LNCaP clone FGC (cell line): Measurements from ENCODE around the gene COL18A1.
"Not testable (repeated sequence)": the region's sequence is repeated elsewhere in the genome, so short reads cannot be mapped to it uniquely, and the experiment has no call there.

Source experiments
- DNase-seq: peaks from one replicate; pipeline ENCODE4 v3.0.0-alpha.2; 2011; ENCODE audit warnings: low read depth
- H3K4me3 ChIP-seq: 2 replicates; pipeline ENCODE4 v1.5.1; 2011; ENCODE audit warnings: mild to moderate bottlenecking, low read depth, low read length, control low read depth
- TF ChIP-seq, protein P1 (sequence below): IDR thresholded peaks from 2 replicates; pipeline ENCODE4 v1.5.1; 2012; ENCODE audit warnings: mild to moderate bottlenecking; ENCODE audit not compliant: control insufficient read depth, insufficient read depth; ENCODE audit errors: extremely low read depth

The COL18A1 gene

DNA sequence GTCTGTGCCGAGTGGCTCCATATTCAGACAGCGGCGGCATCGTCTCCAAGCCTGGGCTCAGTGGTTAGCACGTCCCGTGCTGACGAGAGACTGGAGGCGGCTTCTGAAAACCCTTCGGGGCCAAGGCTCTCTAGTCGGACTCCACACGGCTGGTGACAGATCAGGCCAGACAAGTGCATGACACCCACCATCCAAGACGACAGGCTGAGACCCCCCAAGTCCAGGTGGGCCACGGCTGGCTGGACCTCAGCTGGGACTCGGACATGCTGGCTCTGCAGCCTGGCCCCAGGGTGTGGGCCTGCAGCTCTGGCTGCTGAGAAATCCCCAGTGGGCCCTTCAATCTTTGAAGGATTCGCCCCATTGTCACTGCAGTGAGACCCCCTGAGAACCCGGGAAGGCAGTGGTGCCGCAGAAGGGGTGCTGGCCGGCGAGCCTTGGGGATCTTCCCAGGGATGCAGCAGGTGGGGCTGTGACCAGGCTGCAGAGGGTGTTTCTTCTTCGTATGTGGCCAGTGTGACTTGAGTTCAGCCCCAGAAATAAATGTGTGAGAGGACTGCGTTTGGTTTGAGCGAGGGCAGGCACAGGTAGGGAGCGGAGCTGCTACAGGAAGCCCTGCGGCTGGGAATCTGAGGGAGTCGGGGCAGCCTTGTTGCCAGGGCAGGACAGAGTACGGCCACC, 153.2 kb downstream of the COL18A1 start:
- TF ChIP-seq, protein P1, sequence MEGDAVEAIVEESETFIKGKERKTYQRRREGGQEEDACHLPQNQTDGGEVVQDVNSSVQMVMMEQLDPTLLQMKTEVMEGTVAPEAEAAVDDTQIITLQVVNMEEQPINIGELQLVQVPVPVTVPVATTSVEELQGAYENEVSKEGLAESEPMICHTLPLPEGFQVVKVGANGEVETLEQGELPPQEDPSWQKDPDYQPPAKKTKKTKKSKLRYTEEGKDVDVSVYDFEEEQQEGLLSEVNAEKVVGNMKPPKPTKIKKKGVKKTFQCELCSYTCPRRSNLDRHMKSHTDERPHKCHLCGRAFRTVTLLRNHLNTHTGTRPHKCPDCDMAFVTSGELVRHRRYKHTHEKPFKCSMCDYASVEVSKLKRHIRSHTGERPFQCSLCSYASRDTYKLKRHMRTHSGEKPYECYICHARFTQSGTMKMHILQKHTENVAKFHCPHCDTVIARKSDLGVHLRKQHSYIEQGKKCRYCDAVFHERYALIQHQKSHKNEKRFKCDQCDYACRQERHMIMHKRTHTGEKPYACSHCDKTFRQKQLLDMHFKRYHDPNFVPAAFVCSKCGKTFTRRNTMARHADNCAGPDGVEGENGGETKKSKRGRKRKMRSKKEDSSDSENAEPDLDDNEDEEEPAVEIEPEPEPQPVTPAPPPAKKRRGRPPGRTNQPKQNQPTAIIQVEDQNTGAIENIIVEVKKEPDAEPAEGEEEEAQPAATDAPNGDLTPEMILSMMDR, result no peak
- no peak for DNase-seq
- H3K4me3 ChIP-seq, result no peak overlapping the region

DNA sequence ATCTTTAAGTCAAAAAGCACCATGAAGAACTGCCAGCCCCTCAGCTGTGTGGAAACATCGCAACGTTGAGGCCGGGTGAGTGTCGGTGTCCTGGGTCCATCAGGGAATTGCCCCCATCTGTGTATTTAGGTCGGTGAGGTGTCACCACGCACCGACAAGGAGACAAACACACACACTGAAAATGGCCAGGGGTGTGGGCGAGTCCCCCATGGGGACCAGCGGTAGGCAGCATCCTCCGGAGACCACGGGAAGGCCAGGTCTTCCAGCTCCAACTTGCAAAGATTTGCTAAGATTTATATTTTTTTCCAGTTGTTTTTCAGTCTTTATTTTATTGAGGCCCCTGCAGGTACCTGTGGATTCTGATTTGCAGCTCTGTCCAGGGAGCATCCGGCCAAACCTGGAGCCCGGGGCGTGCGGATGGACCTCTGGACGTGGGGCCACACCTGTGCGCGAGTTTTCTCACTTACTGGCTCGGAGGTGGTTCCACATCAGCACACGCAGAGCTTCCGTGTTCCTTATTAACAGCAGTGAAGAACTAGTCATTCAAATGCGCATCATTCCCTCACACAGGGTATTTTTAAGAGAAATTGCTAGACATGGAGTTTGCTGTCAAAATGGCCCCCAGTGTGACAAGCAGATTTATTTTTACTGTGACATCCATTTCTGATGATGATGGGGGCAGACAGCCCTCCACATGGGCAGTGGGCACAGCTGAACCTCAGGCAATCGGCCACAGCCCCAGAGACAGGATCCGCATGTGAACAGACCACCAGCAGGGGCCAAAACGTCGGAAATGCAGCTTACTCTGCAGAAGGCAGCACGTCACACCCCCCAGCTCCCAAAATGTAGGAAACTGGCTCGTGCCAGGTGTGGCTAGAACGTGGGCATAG, 154.5 kb downstream of the COL18A1 start:
- TF ChIP-seq, protein P1, result no peak
- H3K4me3 ChIP-seq, result no peak overlapping the region
- DNase-seq, result no peak

DNA sequence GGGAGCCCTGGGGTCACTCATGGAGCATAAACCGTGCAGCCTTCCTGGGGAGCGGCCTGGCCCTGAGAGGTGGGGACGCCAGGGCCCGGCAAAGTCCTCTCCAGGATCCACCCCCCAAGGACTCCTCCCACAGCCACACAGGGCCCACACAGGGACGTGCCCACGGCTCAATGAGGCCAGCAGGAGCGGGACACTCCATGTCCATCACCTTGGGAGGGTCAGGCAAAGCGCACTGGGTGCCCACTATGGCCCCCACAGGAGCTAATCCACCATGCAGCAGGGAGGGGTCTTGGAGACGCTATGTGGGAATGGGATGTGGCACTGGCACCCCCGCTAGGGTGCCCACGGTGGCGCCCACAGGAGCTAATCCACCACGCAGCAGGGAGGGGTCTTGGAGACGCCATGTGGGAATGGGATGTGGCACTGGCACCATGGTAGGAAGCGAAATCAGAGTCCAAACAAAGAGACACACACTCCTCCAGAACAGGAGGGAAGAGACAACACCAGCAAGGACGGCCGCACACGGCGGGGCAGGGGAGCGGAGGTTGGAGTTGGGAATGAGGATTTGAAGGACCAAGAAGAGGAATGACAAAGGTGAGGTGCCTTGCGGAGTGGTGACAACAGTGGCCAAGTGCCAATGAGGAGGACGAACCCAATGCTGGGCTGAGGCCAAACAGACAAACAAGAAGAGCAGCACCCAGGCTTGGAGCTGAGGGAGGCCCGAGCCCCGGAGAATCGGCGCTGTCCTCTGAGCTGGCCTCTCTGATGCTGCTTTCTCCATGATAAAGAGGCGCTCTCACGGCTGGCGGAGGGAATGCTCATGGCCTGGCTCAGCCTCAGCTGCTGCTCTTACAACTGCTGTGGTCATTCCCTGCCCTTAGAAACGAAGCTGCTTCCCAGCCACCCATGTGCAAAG, 155.4 kb downstream of the COL18A1 start:
- no peak for DNase-seq
- TF ChIP-seq, protein P1, result no peak
- H3K4me3 ChIP-seq, result no peak overlapping the region

DNA sequence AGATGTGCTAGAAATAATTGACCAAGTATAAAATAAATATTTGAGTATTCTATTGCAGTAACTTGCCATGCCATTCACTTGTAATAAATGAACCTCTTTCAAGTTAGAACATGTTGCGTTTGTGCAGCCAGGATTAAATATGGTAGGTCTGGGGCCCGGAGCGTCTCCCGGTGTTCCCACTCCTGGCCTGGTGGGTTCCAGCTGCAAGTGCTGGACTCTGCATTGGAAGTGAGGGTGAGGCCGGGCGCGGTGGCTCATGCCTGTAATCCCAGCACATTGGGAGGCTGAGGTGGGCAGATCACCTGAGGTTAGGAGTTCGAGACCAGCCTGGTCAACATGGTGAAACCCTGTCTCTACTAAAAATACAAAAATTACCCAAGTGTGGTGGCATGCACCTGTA, 156.3 kb downstream of the COL18A1 start:
- H3K4me3 ChIP-seq, DNase-seq: not testable (repeated sequence)

DNA sequence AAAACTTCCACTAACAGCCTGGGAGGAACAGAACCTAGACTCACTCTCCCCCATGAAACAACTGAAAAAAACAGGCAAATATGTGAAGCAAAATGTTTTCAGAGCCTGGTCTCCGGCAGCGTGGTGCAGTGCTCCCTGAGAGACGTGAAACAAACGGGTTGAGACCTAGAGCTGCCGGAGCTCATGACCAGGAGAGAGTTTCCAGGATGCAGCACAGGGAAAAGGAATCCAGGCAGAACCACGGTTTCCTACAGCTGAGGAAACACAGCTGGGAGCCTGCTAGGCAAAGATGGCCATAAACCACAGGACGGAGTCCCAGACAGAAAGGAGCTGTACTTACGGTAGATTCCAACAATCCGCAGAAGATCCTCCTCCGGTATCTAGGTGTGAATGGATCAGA, 157.4 kb downstream of the COL18A1 start:
- no peak overlapping the region for H3K4me3 ChIP-seq
- DNase-seq, result no peak
- TF ChIP-seq, protein P1, result no peak

DNA sequence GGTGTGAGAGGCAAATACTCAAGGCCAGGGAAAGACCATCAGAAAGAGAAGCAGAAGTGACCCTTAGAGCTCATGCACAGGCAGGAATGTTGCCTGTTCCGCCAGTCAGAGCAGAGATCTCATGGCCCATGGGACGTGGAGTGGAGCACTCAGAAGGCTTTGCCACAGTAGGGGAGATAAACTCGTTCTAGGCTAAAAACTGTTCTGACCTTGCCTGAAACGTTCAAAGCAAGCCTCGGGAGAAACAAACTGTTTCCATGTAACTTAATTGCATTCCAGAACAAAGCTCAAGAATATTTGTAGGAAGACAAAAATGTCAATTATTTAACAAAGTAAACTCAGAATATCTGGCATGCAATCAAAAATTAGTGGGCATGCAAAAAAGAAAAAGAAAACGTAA, 158.0 kb downstream of the COL18A1 start:
- DNase-seq, result no peak
- TF ChIP-seq, protein P1, result no peak
- H3K4me3 ChIP-seq, result no peak overlapping the region
